HepG2 (cell line): Measurements from ENCODE around the gene RASD1. TPM values are rescaled to one million over a fixed set of nuclear protein-coding genes. Genes with fewer than 3 reads are reported as not detected.

Experiments used
- AKNA ChIP-seq: sonication (generic); formaldehyde crosslinking; IDR thresholded peaks from 2 replicates; pipeline ENCODE4 v1.4.0; 2020; ENCODE audit warnings: missing genetic modification reagents, borderline replicate concordance
- CEBPB ChIP-seq: IDR thresholded peaks from 2 replicates; pipeline ENCODE4 v1.6.1; 2011; ENCODE audit warnings: low read depth, low read length, improper control_type of control experiment, borderline replicate concordance
- CHCHD3 ChIP-seq: sonication (generic); formaldehyde crosslinking; IDR thresholded peaks from 2 replicates; pipeline ENCODE4 v1.8.0; 2022; ENCODE audit warnings: mild to moderate bottlenecking, missing genetic modification reagents, moderate library complexity
- ELK4 ChIP-seq: sonication (generic); formaldehyde crosslinking; IDR thresholded peaks from 2 replicates; pipeline ENCODE4 v1.9.0; 2021; ENCODE audit warnings: missing genetic modification reagents, borderline replicate concordance
- GLMP ChIP-seq: sonication (generic); formaldehyde crosslinking; IDR thresholded peaks from 2 replicates; pipeline ENCODE4 v1.9.0; 2021; ENCODE audit warnings: missing genetic modification reagents, mild to moderate bottlenecking, borderline replicate concordance
- HNF1A ChIP-seq, 2 experiments: sonication (generic) in 1 of 2; formaldehyde crosslinking in 1 of 2; IDR thresholded peaks; 2 replicates each; pipeline versions ENCODE4 v1.4.0 to v1.6.1; 2016 to 2020; ENCODE audit warnings: borderline replicate concordance in 1 of 2, low read depth in 1 of 2, mild to moderate bottlenecking in 1 of 2, missing genetic modification reagents in 1 of 2
- JUND ChIP-seq: sonication (generic); formaldehyde crosslinking; IDR thresholded peaks from 2 replicates; pipeline ENCODE4 v1.8.0; 2022; ENCODE audit warnings: mild to moderate bottlenecking, missing genetic modification reagents
- KDM1A ChIP-seq: IDR thresholded peaks from 2 replicates; pipeline ENCODE4 v1.6.1; 2016; ENCODE audit warnings: missing compliant biosample characterization
- LBX2 ChIP-seq: sonication (generic); formaldehyde crosslinking; IDR thresholded peaks from 2 replicates; pipeline ENCODE4 v1.5.0; 2020; ENCODE audit warnings: missing genetic modification reagents, mild to moderate bottlenecking, borderline replicate concordance
- MLLT10 ChIP-seq: sonication (generic); formaldehyde crosslinking; IDR thresholded peaks from 2 replicates; pipeline ENCODE4 v1.4.0; 2020; ENCODE audit warnings: missing genetic modification reagents
- NFE2L1 ChIP-seq: sonication (generic); formaldehyde crosslinking; IDR thresholded peaks from 2 replicates; pipeline ENCODE4 v1.4.0; 2020; ENCODE audit warnings: missing genetic modification reagents, mild to moderate bottlenecking, borderline replicate concordance
- YY1 ChIP-seq: IDR thresholded peaks from 2 replicates; pipeline ENCODE4 v1.6.1; 2011; ENCODE audit warnings: low read length, low read depth, moderate library complexity, mild to moderate bottlenecking; ENCODE audit not compliant: insufficient read depth, insufficient replicate concordance
- ZBTB38 ChIP-seq: sonication (generic); formaldehyde crosslinking; IDR thresholded peaks from 2 replicates; pipeline ENCODE4 v1.5.1; 2020; ENCODE audit warnings: mild to moderate bottlenecking, missing genetic modification reagents
- ZNF362 ChIP-seq: sonication (generic); formaldehyde crosslinking; IDR thresholded peaks from 2 replicates; pipeline ENCODE4 v1.4.0; 2020; ENCODE audit warnings: missing genetic modification reagents, mild to moderate bottlenecking, borderline replicate concordance
- ZNF567 ChIP-seq: sonication (generic); formaldehyde crosslinking; IDR thresholded peaks from 2 replicates; pipeline ENCODE4 v1.8.1; 2023; ENCODE audit warnings: mild to moderate bottlenecking, missing genetic modification reagents, borderline replicate concordance
- polyA plus RNA-seq, 8 experiments: library from polyadenylated mRNA; depleted of rRNA in 3 of 8; stranded (reverse) in 7 of 8; unstranded in 1 of 8; fragments of >200 nt; fragmentation: Illumina TruSeq in 4 of 8; extraction: Trizol in 4 of 8; gene quantifications; 2 replicates each; pipeline versions ENCODE4 v1.2.1 to v1.2.3, GENCODE V29; 2011 to 2016; ENCODE audit warnings: low read depth in 4 of 8, missing spikeins in 1 of 8, mixed read lengths in 1 of 8; ENCODE audit not compliant: insufficient read depth in 1 of 8
- total RNA-seq, 5 experiments: library from RNA; depleted of rRNA; stranded (reverse); fragments of >200 nt; fragmentation: Illumina TruSeq; extraction: Trizol; gene quantifications; 2 replicates each; pipeline ENCODE4 v1.2.3, GENCODE V29; 2016; ENCODE audit warnings: low read depth in 1 of 5

The RASD1 gene
- total and polyA plus RNA-seq, 2 of the 13 experiments (the other 11 are each of a cell fraction or from before 2014, with no cell fraction given), result 1.6 to 4.2 TPM

GRCh38 chr17:17476865-17477467 is 19.2 kb downstream of the RASD1 start, which contains the start of gene MED9 (continued):
- TF ChIP-seq LBX2 (CRISPR knock-in tag) (no peak), GLMP (no peak), AKNA (CRISPR knock-in tag) (no peak), ELK4 (CRISPR knock-in tag) (no peak), KDM1A (CRISPR knock-in tag) (no peak), CEBPB (no peak), ZNF362 (CRISPR knock-in tag) (no peak), ZNF567 (CRISPR knock-in tag) (peak; percentile 82; the same call in 1 of the 2 replicates), ZBTB38 (CRISPR knock-in tag) (peak; percentile 84), MLLT10 (CRISPR knock-in tag) (no peak), YY1 (peak; percentile 86), NFE2L1 (CRISPR knock-in tag) (no peak), CHCHD3 (CRISPR knock-in tag) (no peak), JUND (CRISPR knock-in tag) (no peak), HNF1A (IDR thresholded peaks at IDR 0.05; ENCODE audit: low read depth) (no peak), HNF1A (CRISPR knock-in tag; IDR thresholded peaks at IDR 0.05; ENCODE audit: borderline replicate concordance) (no peak)
